Measurements from ENCODE around the gene WNT4.

WNT4 gene

GRCh38 chr1:22128392-22128791, 14.5 kb downstream of the WNT4 start:
- DNase-seq = no peak

- DNase-seq = no peak
Measured at GRCh38 chr1:22127731-22128130, 15.2 kb downstream of the WNT4 start.

- no peak for DNase-seq
Measured at GRCh38 chr1:22127248-22127647, 15.6 kb downstream of the WNT4 start.

GRCh38 chr1:22126531-22126930, 16.4 kb downstream of the WNT4 start:
- no peak for DNase-seq

GRCh38 chr1:22124592-22125229, 18.2 kb downstream of the WNT4 start:
- no peak for DNase-seq

GRCh38 chr1:22123901-22124404, 18.9 kb downstream of the WNT4 start:
- no peak for DNase-seq

GRCh38 chr1:22123071-22123390, 19.9 kb downstream of the WNT4 start:
- DNase-seq = no peak

- no peak for DNase-seq
Measured at GRCh38 chr1:22122273-22123070, 20.4 kb downstream of the WNT4 start.

- DNase-seq = no peak
Measured at GRCh38 chr1:22121421-22121911, 21.4 kb downstream of the WNT4 start.

- no peak for DNase-seq
Measured at GRCh38 chr1:22120469-22120790, 22.5 kb downstream of the WNT4 start.

- DNase-seq = no peak
Measured at GRCh38 chr1:22119626-22120468, 23.1 kb downstream of the WNT4 start.

- no peak for DNase-seq
Measured at GRCh38 chr1:22118291-22118992, 24.5 kb downstream of the WNT4 start.

- no peak for DNase-seq
Measured at GRCh38 chr1:22117851-22118250, 25.0 kb downstream of the WNT4 start.

GRCh38 chr1:22117238-22117637, 25.7 kb downstream of the WNT4 start:
- no peak for DNase-seq

GRCh38 chr1:22115286-22115685, 27.6 kb downstream of the WNT4 start:
- no peak for DNase-seq

- DNase-seq = no peak
Measured at GRCh38 chr1:22114083-22115012, 28.5 kb downstream of the WNT4 start.

- no peak for DNase-seq
Measured at GRCh38 chr1:22112554-22112953, 30.3 kb downstream of the WNT4 start.

GRCh38 chr1:22111620-22112019, 31.3 kb downstream of the WNT4 start:
- DNase-seq = no peak

- DNase-seq = no peak
Measured at GRCh38 chr1:22111115-22111514, 31.8 kb downstream of the WNT4 start.

GRCh38 chr1:22110016-22110415, 32.9 kb downstream of the WNT4 start:
- DNase-seq = no peak

GRCh38 chr1:22108339-22109105, 34.4 kb downstream of the WNT4 start:
- no peak for DNase-seq
